Karpas-422 (cell line): ENCODE results near the gene RILPL2. TPM values are rescaled to one million over a fixed set of nuclear protein-coding genes. Genes with fewer than 3 reads are reported as not detected.

Experiments used
- DNase-seq: peaks from one replicate; pipeline ENCODE4 v3.0.0-alpha.2; 2015
- H2AFZ ChIP-seq: fragments of 200-600 bp; sonication (generic); 2 replicates; pipeline ENCODE4 v1.6.1; 2014; ENCODE audit warnings: antibody characterized with exemption, low read length, mixed read lengths
- H3K27ac ChIP-seq: fragments of 200-600 bp; sonication (generic); 2 replicates; pipeline ENCODE4 v1.5.1; 2014; ENCODE audit warnings: mild to moderate bottlenecking, low read length, moderate library complexity
- H3K27me3 ChIP-seq: fragments of 200-600 bp; sonication (generic); 2 replicates; pipeline ENCODE4 v1.6.1; 2014; ENCODE audit warnings: low read length, mixed read lengths
- H3K36me3 ChIP-seq: fragments of 200-600 bp; sonication (generic); 2 replicates; pipeline ENCODE4 v1.6.1; 2014; ENCODE audit warnings: low read length, mixed read lengths; ENCODE audit not compliant: insufficient read depth
- H3K4me1 ChIP-seq: fragments of 200-600 bp; sonication (generic); 2 replicates; pipeline ENCODE4 v1.6.1; 2014; ENCODE audit warnings: mild to moderate bottlenecking, low read length, mixed read lengths
- H3K4me2 ChIP-seq: fragments of 200-600 bp; sonication (generic); 2 replicates; pipeline ENCODE4 v1.6.1; 2014; ENCODE audit warnings: low read length, low read depth, mild to moderate bottlenecking; ENCODE audit not compliant: poor library complexity, severe bottlenecking
- H3K4me3 ChIP-seq: fragments of 200-600 bp; sonication (generic); 2 replicates; pipeline ENCODE4 v1.5.1; 2014; ENCODE audit warnings: mild to moderate bottlenecking, antibody characterized with exemption, low read length, mixed read lengths
- H3K79me2 ChIP-seq: fragments of 200-600 bp; sonication (generic); 2 replicates; pipeline ENCODE4 v1.6.1; 2014; ENCODE audit warnings: mild to moderate bottlenecking, low read length, mixed read lengths
- H3K9ac ChIP-seq: fragments of 200-600 bp; sonication (generic); 2 replicates; pipeline ENCODE4 v1.6.0; 2014; ENCODE audit warnings: low read length
- H3K9me2 ChIP-seq: fragments of 200-600 bp; sonication (generic), shearing (Covaris generic); replicated peaks from 2 replicates; pipeline ENCODE4 v1.6.0; 2014; ENCODE audit warnings: mild to moderate bottlenecking, low read length, moderate library complexity; ENCODE audit not compliant: insufficient read depth
- H3K9me3 ChIP-seq: fragments of 300-700, 200-600 bp; sonication (generic); 2 replicates; pipeline ENCODE4 v1.6.1; 2014; ENCODE audit warnings: low read length, mixed read lengths
- H4K20me1 ChIP-seq: fragments of 200-600 bp; sonication (generic); 2 replicates; pipeline ENCODE4 v1.6.1; 2014; ENCODE audit warnings: mild to moderate bottlenecking, antibody characterized with exemption, low read length, low read depth; ENCODE audit not compliant: insufficient read depth
- total RNA-seq: library from RNA; depleted of rRNA; stranded (reverse); fragments of >200 nt; shearing (Covaris generic); gene quantifications from 2 replicates; pipeline ENCODE4 v1.2.3, GENCODE V29; 2014; ENCODE audit warnings: low replicate concordance

RILPL2 gene
- total RNA-seq, 1 experiment from 2014 or later, result 1.4 TPM

DNA sequence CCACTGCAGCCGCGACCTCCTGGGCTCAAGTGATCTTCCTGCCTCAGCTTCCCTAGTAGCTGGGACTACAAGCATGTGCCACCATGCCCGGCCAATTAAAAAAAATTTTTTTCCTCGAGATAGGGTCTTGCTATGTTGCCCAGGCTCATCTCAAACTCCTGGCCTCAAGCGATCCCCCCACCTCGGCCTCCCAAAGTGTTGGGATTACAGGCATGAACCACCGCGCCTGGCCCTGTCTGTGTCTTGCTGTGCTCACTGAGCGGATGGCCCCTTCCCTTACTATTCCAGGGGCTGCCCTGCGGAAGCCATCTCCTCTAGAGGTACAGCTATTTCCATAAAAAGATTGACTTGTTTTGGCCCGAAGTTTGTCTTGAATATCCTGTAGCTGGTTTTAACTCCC, 41.6 kb upstream of the RILPL2 start:
- no peak overlapping the region for H3K9ac ChIP-seq
- H3K4me2 ChIP-seq, result no peak overlapping the region
- no peaks in the 10 kb centered on the region for H3K27me3 ChIP-seq
- no peaks in the 10 kb centered on the region for H3K9me3 ChIP-seq
- H4K20me1 ChIP-seq, result no peaks in the 10 kb centered on the region
- H3K79me2 ChIP-seq, result no peaks in the 10 kb centered on the region
- H3K36me3 ChIP-seq, result no peaks in the 10 kb centered on the region
- H3K4me1 ChIP-seq, result peaks cover 13% of the 10 kb centered on the region
- H3K4me3 ChIP-seq, result no peak overlapping the region
- no peak overlapping the region for H2AFZ ChIP-seq
- H3K9me2 ChIP-seq, result no peaks in the 10 kb centered on the region
- no peak overlapping the region for H3K27ac ChIP-seq
- DNase-seq, result no peak

- Histone ChIP-seq H3K9ac (no peak overlapping the region), H3K9me3 (no peaks in the 10 kb centered on the region), H3K79me2 (no peaks in the 10 kb centered on the region), H3K4me2 (no peak overlapping the region), H2AFZ (no peak overlapping the region), H3K9me2 (no peaks in the 10 kb centered on the region), H3K4me1 (peaks cover 1% of the 10 kb centered on the region), H4K20me1 (no peaks in the 10 kb centered on the region), H3K36me3 (no peaks in the 10 kb centered on the region), H3K27ac (no peak overlapping the region), H3K4me3 (no peak overlapping the region), H3K27me3 (no peaks in the 10 kb centered on the region)
- no peak for DNase-seq
These were observed 38.8 kb upstream of the RILPL2 start for GRCh38 chr12:123475246-123475703.

DNA sequence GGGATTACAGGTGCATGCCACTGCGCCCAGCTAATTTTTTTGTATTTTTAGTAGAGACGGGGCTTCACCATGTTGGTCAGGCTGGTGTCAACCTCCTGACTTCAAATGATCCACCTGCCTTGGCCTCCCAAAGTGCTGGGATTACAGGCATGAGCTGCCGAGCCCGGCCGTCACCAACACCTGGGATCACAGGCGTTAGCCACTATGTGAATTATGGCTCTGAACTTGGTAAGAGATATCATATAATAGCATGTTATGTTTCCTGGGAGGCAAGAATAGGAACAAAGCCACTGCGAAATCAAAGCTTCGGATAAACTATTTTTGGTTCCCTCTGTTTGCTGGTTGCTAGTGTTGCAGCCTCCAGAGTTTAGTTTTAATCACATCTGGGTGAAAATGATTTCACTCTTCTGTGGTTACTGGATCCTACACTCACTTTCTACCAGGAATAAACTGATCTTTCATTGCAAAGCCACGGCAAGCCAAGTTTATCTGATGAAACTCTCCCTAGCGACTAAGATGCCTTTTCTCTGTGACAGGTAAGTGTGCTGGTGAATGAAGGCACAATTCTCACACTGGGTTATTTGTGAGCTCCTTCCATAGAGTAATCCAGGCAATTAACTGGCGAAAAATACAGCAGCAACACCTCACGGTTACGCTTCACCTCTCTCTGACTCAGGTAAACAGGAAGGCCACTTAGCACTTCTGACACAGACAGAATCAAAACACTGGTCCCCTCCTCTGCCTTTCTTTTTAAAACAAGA, 38.2 kb upstream of the RILPL2 start:
- no peaks in the 10 kb centered on the region for H3K4me1 ChIP-seq
- no peaks in the 10 kb centered on the region for H3K36me3 ChIP-seq
- H3K9ac ChIP-seq, result no peak overlapping the region
- H3K9me3 ChIP-seq, result no peaks in the 10 kb centered on the region
- no peak for DNase-seq
- H3K9me2 ChIP-seq, result no peaks in the 10 kb centered on the region
- no peak overlapping the region for H3K27ac ChIP-seq
- no peaks in the 10 kb centered on the region for H4K20me1 ChIP-seq
- H2AFZ ChIP-seq, result no peak overlapping the region
- no peak overlapping the region for H3K4me3 ChIP-seq
- no peak overlapping the region for H3K4me2 ChIP-seq
- no peaks in the 10 kb centered on the region for H3K79me2 ChIP-seq
- no peaks in the 10 kb centered on the region for H3K27me3 ChIP-seq

DNA sequence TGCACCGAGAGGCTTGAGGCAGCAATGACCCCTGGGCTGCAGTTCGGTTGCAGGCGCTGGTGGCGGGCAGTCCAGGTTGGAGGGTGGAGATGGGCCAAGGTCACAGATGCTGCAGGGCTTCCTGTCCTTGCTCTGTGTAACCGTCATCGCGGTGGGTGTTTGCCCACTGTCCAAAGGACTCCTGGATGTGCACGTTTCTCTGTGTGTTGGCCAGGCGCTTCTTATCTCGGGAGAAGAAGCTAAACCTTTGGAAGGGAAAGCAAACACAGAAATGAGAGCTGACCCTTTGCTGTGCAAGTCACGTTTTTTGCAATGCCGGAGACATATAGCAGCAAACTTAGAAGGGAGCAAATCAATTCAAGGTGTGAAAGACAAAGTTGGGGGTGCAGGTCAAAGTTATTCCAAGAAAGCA, 36.0 kb upstream of the RILPL2 start:
- no peaks in the 10 kb centered on the region for H4K20me1 ChIP-seq
- no peak overlapping the region for H3K4me2 ChIP-seq
- DNase-seq, result no peak
- H3K9me3 ChIP-seq, result no peaks in the 10 kb centered on the region
- no peak overlapping the region for H3K9ac ChIP-seq
- no peak overlapping the region for H3K4me3 ChIP-seq
- no peak overlapping the region for H3K27ac ChIP-seq
- H3K4me1 ChIP-seq, result no peaks in the 10 kb centered on the region
- H2AFZ ChIP-seq, result no peak overlapping the region
- H3K27me3 ChIP-seq, result no peaks in the 10 kb centered on the region
- no peaks in the 10 kb centered on the region for H3K9me2 ChIP-seq
- no peaks in the 10 kb centered on the region for H3K79me2 ChIP-seq
- H3K36me3 ChIP-seq, result no peaks in the 10 kb centered on the region

DNA sequence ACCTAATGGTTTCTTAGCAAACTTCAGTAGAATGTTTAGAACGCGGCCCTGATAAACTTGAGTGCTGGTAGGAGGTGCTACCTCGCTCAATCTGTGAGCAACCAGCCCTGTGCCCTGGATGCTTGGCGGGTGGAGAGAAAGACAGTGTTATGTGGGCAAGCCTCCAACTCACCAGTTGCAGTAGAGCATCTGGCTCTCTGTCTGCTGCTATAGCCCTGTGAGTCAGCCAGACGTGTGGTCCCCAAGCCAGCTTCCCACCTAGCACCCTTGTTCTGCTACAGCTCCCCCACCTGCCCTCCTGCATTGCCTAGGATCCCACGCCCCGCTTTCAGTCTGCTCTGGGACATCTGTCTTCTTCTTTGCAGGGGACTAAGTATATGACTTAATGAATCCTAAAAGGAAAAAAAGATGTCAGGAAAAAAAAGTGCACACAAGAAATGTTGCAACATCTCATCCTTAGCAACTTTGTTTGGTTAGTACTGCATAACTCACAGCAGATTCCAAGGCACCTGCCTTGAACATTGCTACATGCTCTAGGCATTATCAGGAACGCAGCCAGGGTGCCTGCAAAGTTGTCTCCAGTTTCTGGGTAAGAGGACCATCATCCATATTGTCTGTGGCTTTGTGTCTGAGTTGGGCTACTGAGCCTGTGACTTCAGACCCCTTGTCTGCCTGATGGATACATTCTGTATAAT, 35.0 kb upstream of the RILPL2 start:
- no peak for DNase-seq
- Histone ChIP-seq H3K9me2 (no peaks in the 10 kb centered on the region), H2AFZ (no peak overlapping the region), H3K27ac (no peak overlapping the region), H3K36me3 (no peaks in the 10 kb centered on the region), H3K9me3 (no peaks in the 10 kb centered on the region), H3K27me3 (no peaks in the 10 kb centered on the region), H3K4me3 (no peak overlapping the region), H3K79me2 (no peaks in the 10 kb centered on the region; the same call in 1 of the 2 replicates), H4K20me1 (no peaks in the 10 kb centered on the region), H3K9ac (no peak overlapping the region), H3K4me1 (no peaks in the 10 kb centered on the region), H3K4me2 (no peak overlapping the region)

DNA sequence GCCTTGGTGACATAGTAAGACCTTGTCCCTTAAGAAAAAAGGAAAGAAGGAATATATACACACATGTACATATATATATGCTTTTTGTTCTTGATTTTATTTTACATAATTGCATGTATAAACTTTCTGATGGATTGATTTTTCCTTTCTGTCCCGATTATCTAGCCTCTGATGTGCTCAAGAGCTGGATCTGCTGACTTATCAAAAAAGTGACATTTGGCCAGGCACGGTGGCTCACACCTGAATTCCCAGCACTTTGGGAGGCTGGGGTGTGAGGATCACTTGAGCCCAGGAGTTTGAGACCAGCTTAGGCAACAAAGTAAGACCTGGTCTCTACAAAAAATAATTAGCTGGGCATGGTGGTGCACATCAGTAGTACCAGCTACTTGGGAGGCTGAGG, 33.5 kb upstream of the RILPL2 start:
- peaks cover 3% of the 10 kb centered on the region; the same call in 1 of the 2 replicates for H3K79me2 ChIP-seq
- H3K27ac ChIP-seq, result no peak overlapping the region
- no peaks in the 10 kb centered on the region for H3K9me3 ChIP-seq

DNA sequence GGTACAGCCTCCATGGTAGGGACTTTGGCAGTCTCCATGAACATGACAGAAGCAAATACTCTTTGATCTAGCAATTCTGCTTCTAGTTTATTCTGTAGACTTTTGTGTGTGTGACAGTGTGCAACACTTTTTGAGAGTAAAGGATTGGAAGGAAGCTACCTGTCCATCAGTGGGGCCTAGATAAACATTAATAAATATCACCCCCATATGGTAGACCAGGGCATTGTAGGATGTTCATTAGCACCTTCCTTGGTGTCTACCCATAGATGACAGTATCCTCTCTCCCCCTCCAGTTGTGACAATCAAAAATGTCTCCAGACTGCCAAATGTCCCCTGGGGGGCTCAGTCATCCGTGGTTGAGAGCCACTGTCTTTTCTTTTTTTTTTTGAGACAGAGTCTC, 32.3 kb upstream of the RILPL2 start:
- H3K4me3 ChIP-seq, result no peak overlapping the region
- peak; percentile 72 for DNase-seq
- no peaks in the 10 kb centered on the region for H3K27me3 ChIP-seq
- no peaks in the 10 kb centered on the region for H3K9me2 ChIP-seq
- H3K4me1 ChIP-seq, result no peaks in the 10 kb centered on the region
- H3K9me3 ChIP-seq, result no peaks in the 10 kb centered on the region
- H3K79me2 ChIP-seq, result peaks cover 9% of the 10 kb centered on the region; the same call in 1 of the 2 replicates
- no peaks in the 10 kb centered on the region for H4K20me1 ChIP-seq
- no peak overlapping the region for H3K27ac ChIP-seq
- H2AFZ ChIP-seq, result no peak overlapping the region
- no peak overlapping the region for H3K9ac ChIP-seq
- no peaks in the 10 kb centered on the region for H3K36me3 ChIP-seq
- no peak overlapping the region for H3K4me2 ChIP-seq

More for the DNA sequence above, 33.5 kb upstream of the RILPL2 start:
- H2AFZ ChIP-seq, result no peak overlapping the region
- H3K36me3 ChIP-seq, result no peaks in the 10 kb centered on the region
- no peak overlapping the region for H3K4me3 ChIP-seq
- H3K9me2 ChIP-seq, result no peaks in the 10 kb centered on the region
- no peak overlapping the region for H3K9ac ChIP-seq
- no peak overlapping the region for H3K4me2 ChIP-seq
- no peaks in the 10 kb centered on the region for H3K27me3 ChIP-seq
- H4K20me1 ChIP-seq, result no peaks in the 10 kb centered on the region
- no peak for DNase-seq
- no peaks in the 10 kb centered on the region for H3K4me1 ChIP-seq

DNA sequence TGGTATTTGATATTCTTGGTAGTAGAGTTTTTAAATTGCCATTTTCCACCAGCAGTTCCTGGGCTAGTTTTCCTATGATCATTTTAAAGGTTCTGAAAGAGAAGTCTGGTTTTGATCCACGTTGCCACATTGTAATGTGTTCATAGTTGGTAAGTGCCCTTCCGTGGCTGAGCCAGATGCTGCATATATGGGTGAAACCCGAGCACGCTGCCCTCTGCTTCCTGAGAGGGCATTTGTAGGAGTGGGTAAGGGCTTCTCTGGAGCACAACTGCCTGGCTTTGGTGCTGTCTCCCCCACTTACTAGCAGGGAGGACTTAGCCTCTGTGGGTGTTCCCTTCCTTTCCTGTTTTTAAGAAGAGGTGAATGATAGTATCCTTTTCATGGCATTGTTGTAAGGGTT, 28.6 kb upstream of the RILPL2 start:
- Histone ChIP-seq H3K9me3 (no peaks in the 10 kb centered on the region), H3K27ac (no peak overlapping the region), H3K27me3 (no peaks in the 10 kb centered on the region), H3K9me2 (no peaks in the 10 kb centered on the region), H3K4me1 (no peaks in the 10 kb centered on the region; the same call in 1 of the 2 replicates), H4K20me1 (no peaks in the 10 kb centered on the region), H2AFZ (no peak overlapping the region), H3K9ac (no peak overlapping the region), H3K79me2 (peaks cover 24% of the 10 kb centered on the region), H3K4me2 (no peak overlapping the region), H3K36me3 (no peaks in the 10 kb centered on the region), H3K4me3 (no peak overlapping the region)
- no peak for DNase-seq
